ENCODE measurements around the gene AKR1D1.
"Not testable (repeated sequence)": the region's sequence is repeated elsewhere in the genome, so short reads cannot be mapped to it uniquely, and the experiment has no call there.

- TF ChIP-seq, protein P1, sequence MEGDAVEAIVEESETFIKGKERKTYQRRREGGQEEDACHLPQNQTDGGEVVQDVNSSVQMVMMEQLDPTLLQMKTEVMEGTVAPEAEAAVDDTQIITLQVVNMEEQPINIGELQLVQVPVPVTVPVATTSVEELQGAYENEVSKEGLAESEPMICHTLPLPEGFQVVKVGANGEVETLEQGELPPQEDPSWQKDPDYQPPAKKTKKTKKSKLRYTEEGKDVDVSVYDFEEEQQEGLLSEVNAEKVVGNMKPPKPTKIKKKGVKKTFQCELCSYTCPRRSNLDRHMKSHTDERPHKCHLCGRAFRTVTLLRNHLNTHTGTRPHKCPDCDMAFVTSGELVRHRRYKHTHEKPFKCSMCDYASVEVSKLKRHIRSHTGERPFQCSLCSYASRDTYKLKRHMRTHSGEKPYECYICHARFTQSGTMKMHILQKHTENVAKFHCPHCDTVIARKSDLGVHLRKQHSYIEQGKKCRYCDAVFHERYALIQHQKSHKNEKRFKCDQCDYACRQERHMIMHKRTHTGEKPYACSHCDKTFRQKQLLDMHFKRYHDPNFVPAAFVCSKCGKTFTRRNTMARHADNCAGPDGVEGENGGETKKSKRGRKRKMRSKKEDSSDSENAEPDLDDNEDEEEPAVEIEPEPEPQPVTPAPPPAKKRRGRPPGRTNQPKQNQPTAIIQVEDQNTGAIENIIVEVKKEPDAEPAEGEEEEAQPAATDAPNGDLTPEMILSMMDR (IDR thresholded peaks at IDR 0.05; ENCODE audit: low read length) = not testable (repeated sequence)
- TF ChIP-seq EZH2 (IDR thresholded peaks at IDR 0.05; ENCODE audit: borderline replicate concordance, low read length) = not testable (repeated sequence)
These were observed 20.6 kb upstream of the AKR1D1 start for GRCh38 chr7:138055698-138056097.

Measured in OCI-LY1 (cell line).